ENCODE results near the gene ZNF497.

ZNF497 gene

DNA sequence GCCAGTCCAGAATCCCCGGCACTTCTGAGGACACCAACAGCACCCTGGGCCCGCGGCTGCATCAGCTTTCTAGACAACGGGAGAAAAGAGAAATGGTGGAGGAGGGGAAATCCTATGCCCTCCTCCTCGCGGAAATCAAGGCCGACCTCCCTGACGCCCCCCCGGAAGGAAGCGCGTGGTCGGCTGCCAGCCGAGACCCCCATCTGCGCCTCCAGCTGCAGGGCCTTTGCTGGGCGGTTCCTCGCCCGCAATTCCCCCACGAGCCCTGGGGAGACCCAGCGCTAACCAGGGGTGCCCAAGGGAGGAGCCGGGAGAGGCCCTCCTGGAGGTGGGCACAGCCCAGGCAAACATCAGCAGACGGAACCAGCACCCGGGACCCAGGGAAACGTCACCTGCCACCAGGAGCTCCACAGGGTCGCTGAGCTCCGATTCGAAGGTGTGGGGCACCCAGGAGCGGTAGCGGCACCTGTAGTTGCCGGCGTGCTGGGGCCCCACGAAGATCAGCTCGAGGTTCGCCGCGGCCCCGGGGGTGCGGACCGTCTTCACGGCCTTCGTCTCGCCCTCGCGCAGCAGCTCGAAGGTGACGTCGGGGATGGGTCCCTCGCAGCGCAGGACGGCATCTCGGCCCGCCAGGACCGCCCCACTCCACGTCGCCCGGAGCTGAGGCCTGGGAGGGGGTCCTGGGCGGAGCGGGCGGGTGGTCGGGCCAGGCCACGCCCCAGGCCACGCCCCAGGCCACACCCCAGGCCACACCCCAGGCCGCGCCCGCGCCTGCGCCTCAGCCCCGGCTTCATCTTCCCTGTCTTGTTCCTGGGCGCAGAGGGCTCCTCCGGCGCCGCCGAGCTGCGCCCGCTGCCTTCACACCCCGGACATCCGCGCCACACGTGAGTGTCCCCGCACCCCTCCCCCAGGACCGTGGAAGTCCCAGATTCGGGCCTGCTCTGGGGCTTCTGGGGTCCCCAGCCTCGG, 15.3 kb downstream of the ZNF497 start:
- Histone ChIP-seq H3K27ac (ENCODE audit: low read depth, low read length) (peak overlapping the region; percentile 29; the same call in 1 of the 2 replicates), H3K9me2 (replicated peaks; ENCODE audit: control insufficient read depth, low read length) (no peaks in the 10 kb centered on the region), H3K36me3 (ENCODE audit: control insufficient read depth, low read length) (peaks cover 13% of the 10 kb centered on the region), H3K4me2 (ENCODE audit: low read length) (peak overlapping the region; percentile 67), H3K4me3 (ENCODE audit: low read length) (peak overlapping the region; percentile 91), H3K4me1 (ENCODE audit: control insufficient read depth, low read length) (peaks cover 27% of the 10 kb centered on the region), H3K79me2 (ENCODE audit: control insufficient read depth, low read length) (peaks cover 32% of the 10 kb centered on the region), H4K20me1 (ENCODE audit: control insufficient read depth, insufficient read depth, low read depth, low read length) (no peaks in the 10 kb centered on the region), H3F3A (ENCODE audit: control insufficient read depth, insufficient read depth) (0 out of 2 replicates have a peak, but pooled peaks cover 2% of the 10 kb centered on the region), H3K9me3 (ENCODE audit: control insufficient read depth, insufficient read depth, low read length) (no peaks in the 10 kb centered on the region), H3K27me3 (ENCODE audit: control insufficient read depth, low read length) (no peaks in the 10 kb centered on the region)
- TF ChIP-seq EZH2phosphoT487 (IDR thresholded peaks at IDR 0.05; ENCODE audit: borderline replicate concordance, low read length) = no peak
- TF ChIP-seq, protein P1, sequence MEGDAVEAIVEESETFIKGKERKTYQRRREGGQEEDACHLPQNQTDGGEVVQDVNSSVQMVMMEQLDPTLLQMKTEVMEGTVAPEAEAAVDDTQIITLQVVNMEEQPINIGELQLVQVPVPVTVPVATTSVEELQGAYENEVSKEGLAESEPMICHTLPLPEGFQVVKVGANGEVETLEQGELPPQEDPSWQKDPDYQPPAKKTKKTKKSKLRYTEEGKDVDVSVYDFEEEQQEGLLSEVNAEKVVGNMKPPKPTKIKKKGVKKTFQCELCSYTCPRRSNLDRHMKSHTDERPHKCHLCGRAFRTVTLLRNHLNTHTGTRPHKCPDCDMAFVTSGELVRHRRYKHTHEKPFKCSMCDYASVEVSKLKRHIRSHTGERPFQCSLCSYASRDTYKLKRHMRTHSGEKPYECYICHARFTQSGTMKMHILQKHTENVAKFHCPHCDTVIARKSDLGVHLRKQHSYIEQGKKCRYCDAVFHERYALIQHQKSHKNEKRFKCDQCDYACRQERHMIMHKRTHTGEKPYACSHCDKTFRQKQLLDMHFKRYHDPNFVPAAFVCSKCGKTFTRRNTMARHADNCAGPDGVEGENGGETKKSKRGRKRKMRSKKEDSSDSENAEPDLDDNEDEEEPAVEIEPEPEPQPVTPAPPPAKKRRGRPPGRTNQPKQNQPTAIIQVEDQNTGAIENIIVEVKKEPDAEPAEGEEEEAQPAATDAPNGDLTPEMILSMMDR (IDR thresholded peaks at IDR 0.05; ENCODE audit: low read depth, low read length, poor library complexity, severe bottlenecking) = no peak

DNA sequence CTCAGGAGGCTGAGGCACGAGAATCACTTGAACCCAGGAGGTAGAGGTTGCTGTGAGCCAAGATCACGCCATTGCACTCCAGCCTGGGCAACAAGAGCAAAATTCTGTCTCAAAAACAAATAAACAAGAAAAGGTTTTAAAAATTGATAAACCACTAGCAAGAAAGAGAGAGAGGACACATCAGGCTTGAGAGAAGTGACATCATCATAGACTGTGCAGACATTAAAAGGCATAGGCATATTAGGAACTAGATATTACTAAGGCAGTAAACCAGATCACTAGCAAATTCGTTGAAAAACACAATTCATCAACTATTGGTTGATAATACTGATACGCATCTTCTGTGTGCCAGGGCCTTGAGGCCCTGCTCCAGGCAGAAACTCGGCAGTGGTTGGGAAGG, 17.0 kb downstream of the ZNF497 start:
- peaks cover 11% of the 10 kb centered on the region for H3K36me3 ChIP-seq (ENCODE audit: control insufficient read depth, low read length)
- no peaks in the 10 kb centered on the region for H3K9me3 ChIP-seq (ENCODE audit: control insufficient read depth, insufficient read depth, low read length)
- H3K27ac ChIP-seq (ENCODE audit: low read depth, low read length) = no peak overlapping the region
- no peaks in the 10 kb centered on the region for H3K9me2 ChIP-seq (replicated peaks; ENCODE audit: control insufficient read depth, low read length)
- no peaks in the 10 kb centered on the region for H4K20me1 ChIP-seq (ENCODE audit: control insufficient read depth, insufficient read depth, low read depth, low read length)
- H3K4me2 ChIP-seq (ENCODE audit: low read length) = 0 out of 2 replicates have a peak overlapping the region, but pooled peaks have one; percentile 27
- no peak overlapping the region for H3K4me3 ChIP-seq (ENCODE audit: low read length)
- peaks cover 32% of the 10 kb centered on the region for H3K79me2 ChIP-seq (ENCODE audit: control insufficient read depth, low read length)
- peaks cover 27% of the 10 kb centered on the region for H3K4me1 ChIP-seq (ENCODE audit: control insufficient read depth, low read length)
- TF ChIP-seq, protein P1 (IDR thresholded peaks at IDR 0.05; ENCODE audit: low read depth, low read length, poor library complexity, severe bottlenecking) = no peak
- no peak for TF ChIP-seq EZH2phosphoT487 (IDR thresholded peaks at IDR 0.05; ENCODE audit: borderline replicate concordance, low read length)
- no peaks in the 10 kb centered on the region for H3K27me3 ChIP-seq (ENCODE audit: control insufficient read depth, low read length)
- H3F3A ChIP-seq (ENCODE audit: control insufficient read depth, insufficient read depth) = 0 out of 2 replicates have a peak, but pooled peaks cover 2% of the 10 kb centered on the region

- no peak overlapping the region for H3K27ac ChIP-seq (ENCODE audit: low read depth, low read length)
- H3K9me2 ChIP-seq (replicated peaks; ENCODE audit: control insufficient read depth, low read length) = no peaks in the 10 kb centered on the region
- H3K79me2 ChIP-seq (ENCODE audit: control insufficient read depth, low read length) = no peaks in the 10 kb centered on the region
- H4K20me1 ChIP-seq (ENCODE audit: control insufficient read depth, insufficient read depth, low read depth, low read length) = no peaks in the 10 kb centered on the region
- H3K4me2 ChIP-seq (ENCODE audit: low read length) = no peak overlapping the region
- no peaks in the 10 kb centered on the region for H3F3A ChIP-seq (ENCODE audit: control insufficient read depth, insufficient read depth)
- TF ChIP-seq, protein P1 (IDR thresholded peaks at IDR 0.05; ENCODE audit: low read depth, low read length, poor library complexity, severe bottlenecking) = no peak
- no peak for TF ChIP-seq EZH2phosphoT487 (IDR thresholded peaks at IDR 0.05; ENCODE audit: borderline replicate concordance, low read length)
- H3K36me3 ChIP-seq (ENCODE audit: control insufficient read depth, low read length) = peaks cover 27% of the 10 kb centered on the region
- no peak overlapping the region for H3K4me3 ChIP-seq (ENCODE audit: low read length)
- no peaks in the 10 kb centered on the region for H3K27me3 ChIP-seq (ENCODE audit: control insufficient read depth, low read length)
- no peaks in the 10 kb centered on the region for H3K4me1 ChIP-seq (ENCODE audit: control insufficient read depth, low read length)
- no peaks in the 10 kb centered on the region for H3K9me3 ChIP-seq (ENCODE audit: control insufficient read depth, insufficient read depth, low read length)
Observed at GRCh38 chr19:58338825-58339558, 23.6 kb downstream of the ZNF497 start.
